T-helper 2 cell (primary cell): ENCODE results near the gene MDM1.

Experiments
- DNase-seq, 5 experiments: peaks; one replicate each; pipeline versions ENCODE4 v3.0.0 to v3.0.0-alpha.2; 2012 to 2022

Gene MDM1

DNA sequence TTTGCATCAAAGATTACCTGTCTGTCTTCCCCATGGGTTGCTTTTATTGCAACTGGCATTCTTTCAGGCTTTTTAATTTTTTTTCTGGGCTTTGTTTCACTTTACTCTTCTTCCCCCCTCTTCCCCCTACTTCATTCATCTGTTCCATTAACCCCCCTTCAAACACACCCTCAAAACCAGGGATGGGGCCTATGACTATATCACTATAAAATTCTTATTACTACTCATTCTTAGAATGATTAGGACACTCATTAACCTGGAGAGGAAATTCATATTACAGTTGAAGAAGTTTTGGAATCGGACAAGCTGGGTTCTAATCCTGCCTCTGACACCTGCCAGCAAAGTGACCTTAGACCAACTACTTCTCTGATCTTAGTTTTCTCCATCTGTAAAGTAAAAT lies 24.8 kb upstream of the MDM1 start:
- DNase-seq = no peak

DNA sequence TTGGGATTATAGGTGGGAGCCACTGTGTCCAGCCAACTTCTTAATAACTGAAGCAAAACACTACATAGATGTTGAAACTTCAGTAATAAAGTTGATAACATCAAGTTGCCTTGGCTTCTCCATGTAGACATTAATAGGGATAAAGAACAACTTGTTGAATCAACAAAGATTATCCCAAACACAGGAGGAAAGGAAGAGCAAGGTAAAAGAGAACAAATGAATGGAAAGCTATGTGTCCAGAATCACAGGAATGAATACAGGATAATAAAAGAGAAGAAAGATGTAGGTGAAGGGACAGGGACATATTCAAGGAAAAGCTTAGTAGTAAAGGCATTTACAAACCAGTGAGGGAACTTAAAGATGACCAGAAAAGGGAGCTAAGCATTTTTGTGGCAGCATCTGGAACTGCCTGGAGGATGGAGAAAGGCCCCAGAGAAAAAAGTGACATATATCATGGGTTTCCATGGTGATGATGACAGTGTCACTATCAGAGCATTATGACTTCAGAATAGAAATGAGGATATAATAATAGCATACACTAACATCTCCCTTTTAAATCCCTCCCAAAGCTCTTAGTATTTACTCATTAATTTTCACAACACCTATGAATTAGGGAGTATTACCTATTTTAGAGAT lies 24.0 kb upstream of the MDM1 start:
- DNase-seq = no peak

DNA sequence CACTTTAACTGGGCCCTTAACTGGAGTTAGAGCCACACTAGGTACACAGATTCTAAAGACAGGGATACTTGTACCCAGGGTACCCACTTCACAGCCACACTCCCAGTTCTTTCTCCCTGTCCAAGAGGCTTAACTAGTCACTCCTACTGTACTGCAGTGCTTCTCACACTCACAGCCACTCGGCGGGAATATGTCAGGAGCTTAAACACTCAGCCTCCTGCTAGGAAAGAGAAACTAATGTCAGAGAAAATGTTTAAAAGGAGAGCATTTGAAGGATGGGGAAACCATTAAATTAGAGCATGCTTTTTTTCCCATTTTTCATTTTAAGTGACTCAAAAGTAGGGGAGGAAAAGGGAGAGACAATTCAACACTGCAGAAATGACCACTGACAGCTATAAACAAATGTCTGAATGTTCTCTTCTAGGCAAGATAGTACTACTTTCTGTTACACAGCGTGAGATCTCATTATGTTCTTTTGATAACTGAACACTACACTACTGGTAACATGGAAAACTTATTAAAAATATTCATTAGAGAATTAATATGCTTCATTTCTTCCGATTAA lies 22.9 kb upstream of the MDM1 start:
- no peak for DNase-seq

DNA sequence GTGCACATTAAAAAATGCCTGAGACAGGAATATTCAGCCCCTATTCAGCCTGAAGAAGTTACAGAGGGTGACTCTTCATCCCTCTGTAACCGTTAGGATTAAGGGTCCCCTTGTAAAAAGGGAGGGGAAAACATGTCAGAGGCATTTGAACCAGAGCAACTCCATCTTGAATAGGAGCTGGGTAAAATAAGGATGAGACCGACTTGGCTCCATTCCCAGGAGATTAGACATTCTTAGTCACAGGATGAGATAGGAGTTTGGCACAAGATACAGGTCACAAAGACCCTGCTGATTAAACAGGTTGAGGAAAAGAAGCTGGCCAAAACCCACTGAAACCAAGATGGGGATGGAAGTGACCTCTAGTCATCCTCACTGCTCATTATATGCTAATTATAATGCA lies 19.9 kb upstream of the MDM1 start:
- DNase-seq = no peak

DNA sequence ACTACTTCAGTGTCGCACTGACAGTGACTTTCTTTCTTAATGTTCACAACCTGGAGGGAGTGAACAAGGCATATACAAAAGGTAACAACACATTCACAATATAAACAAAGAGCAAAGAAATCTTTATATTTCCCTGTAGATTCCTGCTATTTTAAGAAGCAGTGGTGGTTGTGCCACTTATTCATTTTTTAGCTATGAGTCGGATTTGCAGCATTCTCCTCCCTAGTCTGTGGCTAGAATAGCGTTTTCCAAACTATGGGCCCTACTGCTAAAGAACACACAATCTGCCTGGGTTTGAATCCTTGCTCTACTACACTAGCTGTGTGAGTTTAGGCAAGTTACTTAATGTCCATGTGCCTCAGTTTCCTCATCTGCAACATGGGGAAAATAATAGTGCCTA lies 18.6 kb upstream of the MDM1 start:
- no peak for DNase-seq

DNA sequence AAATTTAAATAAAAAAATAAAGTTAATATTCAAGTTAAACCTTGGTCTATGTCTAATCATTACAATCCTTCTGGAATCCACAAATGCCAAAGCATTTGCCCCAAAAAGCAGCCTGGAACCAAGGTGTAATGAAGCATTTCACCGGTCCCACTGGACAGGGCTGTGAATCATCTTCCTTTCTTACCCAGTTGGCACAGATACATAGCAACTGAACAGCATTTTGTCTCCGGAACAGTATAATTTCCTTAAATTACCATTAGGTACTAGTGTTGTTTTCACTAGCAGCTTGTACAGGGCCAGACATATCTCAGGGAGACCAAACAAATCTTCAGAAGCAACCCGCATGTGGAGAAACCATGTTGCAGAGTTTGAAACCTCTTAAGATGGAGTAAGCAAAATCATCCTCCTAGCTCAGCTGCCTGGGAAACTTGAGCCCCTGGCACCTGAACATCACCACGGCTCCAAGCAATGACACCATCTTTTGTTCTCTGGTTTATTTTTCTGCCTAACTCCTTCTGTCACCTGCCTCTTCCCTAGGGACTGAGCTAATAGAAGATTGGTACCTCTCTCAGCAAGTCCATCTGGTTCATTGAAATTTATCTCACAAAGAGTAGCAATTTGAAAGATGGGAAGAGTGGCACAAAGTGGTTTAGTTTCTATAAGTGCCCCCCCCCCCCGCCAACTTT lies 17.9 kb upstream of the MDM1 start:
- no peak for DNase-seq

DNA sequence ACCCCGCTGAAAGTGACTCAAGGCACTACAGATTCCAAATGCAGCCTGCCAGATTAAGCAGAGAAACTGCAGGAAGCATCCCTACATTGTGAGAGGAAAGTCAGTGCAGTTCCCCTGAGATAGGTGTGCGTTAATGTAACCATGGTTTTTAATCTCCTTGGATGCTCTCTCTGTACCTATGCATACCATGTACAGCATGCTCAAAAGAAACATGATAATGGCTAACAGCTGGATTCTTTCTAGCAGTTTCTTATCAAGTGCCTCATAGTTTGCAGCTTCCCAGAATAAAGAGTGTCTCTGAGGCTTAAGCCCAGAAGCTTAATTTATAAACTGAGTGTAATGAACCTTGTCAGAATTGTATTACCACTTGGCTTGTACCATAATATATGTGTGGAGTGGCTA lies 17.1 kb upstream of the MDM1 start:
- DNase-seq = no peak

DNA sequence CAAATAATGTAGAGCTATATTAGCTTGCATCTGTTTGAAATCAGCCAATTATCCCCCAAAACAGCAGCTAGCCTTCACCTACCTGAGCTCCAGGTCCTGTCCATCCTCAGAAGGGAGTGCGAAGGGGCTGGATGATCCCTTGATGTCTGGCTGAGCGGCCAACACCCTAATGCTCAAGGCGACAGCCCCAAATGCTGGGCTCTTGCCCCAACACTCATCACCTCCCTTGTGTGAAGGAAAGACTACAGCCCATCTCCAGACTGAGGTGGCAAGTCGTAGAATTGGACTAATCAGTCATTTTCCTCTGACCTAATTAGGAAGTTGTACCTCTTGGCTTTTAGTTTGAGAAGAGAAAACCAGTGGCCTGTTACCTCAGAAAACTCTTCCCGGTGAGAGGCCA lies 16.3 kb upstream of the MDM1 start:
- no peak for DNase-seq

DNA sequence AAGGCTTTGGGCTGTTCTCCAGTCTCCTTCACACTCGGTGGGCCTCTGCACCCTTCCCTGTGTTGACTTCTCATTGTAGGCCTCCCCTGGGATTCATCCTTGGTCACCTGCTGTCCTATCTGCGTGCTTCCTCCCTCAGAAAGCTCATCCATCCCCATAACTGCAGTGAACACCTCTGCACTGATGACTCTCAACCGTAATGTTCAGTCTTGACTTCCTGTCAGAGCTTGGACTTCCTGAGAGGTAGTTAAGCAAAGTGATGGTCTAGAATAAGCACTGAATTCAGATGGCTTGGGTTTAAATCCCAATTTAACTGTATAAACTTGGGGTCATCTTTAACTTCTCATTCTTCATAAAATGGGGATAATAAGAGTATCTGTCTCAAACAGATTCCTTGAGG lies 13.6 kb upstream of the MDM1 start:
- DNase-seq = no peak

DNA sequence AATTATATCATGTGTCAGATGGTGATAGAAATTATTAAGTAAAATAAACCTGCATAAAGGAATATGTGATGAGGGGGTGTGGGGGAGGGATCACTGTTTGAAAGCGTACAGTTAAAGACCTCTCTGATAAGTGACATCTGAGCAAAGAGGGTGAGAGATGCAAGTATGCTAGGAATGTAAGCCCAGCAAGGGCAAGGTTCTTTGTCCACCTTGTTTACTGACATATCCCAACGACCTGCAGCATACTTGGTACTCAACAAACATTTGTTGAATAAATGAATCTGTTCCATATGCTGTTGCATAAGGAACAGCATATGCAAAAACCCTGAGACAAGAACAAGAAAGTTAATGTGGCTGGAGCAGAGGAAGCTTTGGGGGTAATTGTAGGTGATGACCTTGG lies 12.0 kb upstream of the MDM1 start:
- DNase-seq = no peak

DNA sequence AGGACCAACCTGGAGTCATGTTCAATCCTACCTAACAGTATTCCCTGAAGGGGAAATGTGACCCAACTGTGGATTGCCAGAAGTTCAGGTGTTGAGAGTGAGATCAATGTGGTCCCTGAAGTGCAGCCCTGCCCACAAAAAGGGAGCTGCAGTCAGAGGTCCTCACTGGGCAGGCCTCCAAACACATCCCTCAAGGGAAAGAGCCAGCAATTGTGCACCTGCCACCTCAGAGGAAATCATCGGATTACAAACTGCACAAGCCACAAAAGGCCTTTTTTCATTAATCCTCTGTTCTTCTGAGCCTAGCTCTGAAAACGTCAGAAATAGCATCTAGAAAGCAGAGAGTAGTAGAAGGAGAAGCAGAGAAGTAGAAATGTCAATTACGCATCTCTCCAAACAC lies 10.8 kb upstream of the MDM1 start:
- DNase-seq = no peak

DNA sequence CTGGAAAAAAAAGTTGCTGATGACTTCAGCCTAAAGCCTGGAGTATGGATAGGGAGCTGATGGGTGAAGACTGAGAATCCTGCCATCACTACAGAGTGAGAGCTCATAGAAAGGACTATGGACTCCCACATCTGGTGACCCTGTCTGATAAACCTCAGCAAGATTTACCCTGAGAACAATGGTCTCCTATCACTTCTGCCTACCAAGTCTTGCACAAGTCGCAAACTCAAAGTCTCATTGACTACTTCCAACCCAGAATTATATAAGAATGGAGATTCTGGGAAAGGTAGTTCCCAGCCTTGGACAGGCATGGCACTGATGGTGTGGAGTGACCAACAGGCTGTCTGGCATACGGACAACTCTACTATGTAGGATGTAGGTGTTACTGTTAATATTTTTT lies 9.7 kb upstream of the MDM1 start:
- DNase-seq = no peak

DNA sequence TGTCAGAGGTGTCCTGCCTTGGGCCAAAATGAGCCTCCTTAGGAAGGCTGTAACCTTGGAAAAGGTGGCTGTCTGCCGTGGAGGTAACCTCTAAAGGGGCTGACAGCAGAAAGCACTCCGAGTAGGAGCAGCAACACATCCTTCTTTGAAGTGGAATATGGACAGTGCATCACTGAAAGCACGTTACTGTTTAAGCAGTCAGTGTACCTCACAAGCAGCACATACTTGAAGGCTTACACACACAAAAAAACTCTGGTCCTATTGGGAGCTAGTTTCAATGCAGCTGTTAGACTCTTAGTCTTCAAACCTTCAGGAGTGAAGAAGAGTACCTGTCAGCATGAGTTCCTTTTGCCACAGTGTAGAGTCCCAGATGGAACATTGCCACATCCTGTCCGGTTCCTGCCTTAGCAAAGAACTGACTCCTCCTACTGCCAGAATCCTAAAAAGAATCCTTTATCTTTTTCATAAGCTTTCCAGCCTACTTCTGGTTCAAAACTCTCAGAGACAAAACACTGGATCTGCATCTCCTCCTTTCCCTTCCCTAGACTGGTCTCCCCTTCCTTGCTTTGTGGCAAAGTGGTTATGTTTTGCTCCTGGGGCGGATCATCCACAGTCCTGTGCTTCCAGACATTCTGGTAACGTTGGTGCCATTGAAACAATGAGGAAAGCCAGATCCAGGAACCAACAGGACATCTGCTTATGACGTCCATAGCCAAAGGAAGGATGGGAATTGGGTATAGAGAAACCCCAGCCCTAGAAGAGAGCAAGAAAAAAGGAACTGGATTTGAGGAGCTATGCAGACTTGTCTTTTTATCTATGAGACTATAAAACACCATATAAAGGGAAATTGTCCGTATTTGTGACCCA lies 8.5 kb upstream of the MDM1 start:
- DNase-seq = no peak

DNA sequence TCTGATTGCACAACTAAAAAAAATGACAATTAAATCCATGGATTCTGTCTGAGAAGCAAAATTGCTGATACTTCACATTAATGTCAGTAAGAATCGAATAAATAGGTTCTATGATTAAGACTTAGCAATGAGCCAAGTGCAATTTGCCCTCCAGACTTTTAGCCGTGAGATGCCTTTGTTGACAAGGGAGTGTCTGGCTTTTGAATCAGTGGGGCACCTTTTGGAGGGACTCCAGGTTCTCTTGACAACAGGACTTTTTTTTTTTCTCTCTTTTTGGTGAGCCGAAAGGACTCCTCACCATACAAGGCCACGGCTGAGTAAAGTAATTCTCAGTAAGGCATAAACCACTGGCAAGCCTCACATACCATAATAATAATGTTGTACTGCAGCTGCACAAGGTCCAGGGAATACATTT lies 4.7 kb upstream of the MDM1 start:
- no peak for DNase-seq

DNA sequence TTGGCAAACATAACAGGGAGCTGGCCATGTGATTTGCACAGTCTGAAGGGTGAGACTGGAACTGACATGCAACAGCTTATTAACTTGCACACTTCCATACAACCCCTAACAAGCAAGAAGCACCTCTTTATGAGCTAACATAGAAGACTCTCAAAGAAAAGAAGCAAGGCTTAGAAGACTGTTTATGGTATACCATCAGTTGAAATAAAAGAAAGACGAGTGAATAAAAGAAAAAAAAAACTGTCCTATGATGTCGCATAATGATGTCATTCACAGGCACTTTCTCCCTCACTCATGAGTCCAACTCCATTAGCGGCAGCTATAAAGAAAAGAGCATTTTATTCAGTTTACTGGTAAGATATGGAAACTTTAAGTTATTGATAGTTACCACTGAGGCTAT lies 3.3 kb upstream of the MDM1 start:
- no peak for DNase-seq

DNA sequence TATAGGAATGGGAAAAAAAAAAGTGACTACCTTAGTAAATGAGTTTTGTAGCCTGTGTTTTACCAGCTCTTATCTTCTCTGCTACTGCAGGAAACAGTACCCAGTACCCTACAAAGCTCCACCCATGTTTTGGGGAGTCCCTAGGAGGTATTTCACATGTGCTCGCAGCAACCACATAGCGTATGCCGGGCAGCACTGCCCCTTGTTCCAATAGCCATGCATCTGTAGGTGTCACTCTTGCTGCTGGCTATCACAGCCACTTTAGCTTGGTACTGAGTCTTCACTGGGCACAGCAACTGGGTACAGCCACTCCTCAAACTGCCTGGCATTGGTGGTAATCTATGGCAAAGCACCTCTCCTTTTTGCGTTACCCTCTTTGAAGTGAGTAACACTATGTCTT lies 2.0 kb upstream of the MDM1 start:
- peak in 1 of 5 experiments; percentile 53 for DNase-seq

DNA sequence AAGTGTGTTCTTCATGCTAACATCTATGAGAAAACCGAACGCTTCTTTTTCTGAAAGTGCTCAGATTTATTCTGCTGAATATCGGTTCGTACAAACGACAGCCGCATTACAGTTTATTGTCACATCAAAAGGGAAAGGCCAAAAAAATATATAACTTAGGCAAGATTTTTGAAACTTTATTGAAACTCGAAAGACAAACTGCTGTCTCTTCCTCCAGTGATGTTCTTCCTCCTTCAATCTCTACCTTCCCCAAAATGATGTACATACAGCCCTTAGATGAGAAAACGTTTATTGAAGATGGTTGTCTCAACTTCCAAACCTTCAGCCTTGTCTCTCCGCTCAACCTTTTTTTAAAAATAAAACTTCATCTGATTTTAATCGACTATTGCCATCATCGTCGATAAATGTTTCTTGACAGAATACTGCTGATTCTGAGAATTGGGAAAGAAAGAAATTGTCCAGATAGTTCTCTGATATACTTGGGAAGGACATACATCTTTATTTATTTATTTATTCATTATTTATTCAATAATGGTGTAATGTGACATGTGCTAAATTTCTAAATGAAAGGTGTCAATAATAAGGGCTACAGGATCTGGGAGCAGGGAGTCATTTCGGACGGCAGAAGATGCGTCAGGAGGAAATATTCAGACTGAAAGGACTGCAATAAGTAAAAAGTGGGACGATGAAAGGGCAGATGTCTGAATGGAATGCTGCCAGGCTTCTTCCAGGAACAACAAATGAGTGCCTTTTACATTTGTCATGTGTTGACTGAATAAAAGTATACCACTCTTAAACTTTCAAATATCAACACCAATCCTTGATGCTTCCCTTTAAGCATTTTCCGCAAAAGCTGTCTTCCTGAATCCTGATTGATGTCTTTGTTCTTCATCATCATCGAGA lies 817 bp upstream of the MDM1 start:
- DNase-seq = no peak

DNA sequence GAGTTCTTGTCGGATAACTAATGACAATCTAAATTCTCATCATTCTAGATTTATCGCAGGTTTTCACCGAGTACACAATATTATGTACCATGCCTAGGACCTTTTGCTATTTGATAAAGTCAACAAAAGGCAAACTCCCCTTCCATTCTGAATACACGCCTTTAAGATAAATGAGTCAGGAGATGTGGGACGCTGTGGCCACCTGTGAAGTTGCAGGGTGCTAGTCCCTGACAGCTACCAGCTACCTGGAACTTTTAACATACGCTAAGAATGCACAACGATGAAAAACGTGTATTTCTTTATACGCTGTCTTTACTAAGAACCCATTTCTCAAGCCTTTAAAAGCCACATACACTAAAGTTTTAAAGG lies 678 bp downstream of the MDM1 start:
- DNase-seq = peak in 1 of 5 experiments; percentile 19

DNA sequence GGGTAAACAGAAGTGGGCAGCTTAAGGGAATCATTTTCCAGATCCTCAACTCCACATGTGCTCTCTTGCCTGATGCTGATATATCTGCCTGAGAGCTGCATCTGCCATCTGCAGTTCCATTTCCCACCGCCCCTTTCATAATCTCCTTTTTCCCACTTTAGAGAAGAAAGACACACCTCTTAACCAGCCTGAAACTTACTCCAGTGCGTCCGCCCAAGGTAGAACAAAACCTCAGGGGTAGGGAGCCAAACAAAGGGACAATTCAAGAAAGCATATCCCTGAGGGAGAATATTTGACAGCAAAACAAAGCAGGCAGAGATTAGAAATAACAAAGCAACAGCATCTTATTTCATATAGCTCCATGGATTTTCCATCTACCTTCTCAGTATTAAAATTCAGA lies 4.3 kb downstream of the MDM1 start:
- DNase-seq = no peak

DNA sequence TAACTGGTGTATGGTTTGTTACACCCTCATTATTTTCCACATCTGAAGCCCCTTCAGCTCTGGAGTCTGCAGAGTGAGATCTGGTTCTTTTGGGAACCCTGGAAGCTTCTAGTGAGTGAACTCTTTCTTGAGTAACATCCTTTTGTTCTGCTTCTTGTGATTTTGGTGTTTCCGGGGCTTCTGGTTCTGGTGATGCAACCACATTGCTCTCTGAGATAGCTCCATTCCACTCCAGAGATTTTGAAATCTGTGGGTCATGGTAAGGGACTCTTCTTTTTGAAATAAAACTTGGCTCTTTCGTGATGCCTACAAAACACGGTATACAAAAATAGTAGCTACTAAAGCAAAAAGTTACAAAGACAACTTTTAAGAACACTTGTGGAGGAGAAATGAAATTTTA lies 5.4 kb downstream of the MDM1 start:
- no peak for DNase-seq

DNA sequence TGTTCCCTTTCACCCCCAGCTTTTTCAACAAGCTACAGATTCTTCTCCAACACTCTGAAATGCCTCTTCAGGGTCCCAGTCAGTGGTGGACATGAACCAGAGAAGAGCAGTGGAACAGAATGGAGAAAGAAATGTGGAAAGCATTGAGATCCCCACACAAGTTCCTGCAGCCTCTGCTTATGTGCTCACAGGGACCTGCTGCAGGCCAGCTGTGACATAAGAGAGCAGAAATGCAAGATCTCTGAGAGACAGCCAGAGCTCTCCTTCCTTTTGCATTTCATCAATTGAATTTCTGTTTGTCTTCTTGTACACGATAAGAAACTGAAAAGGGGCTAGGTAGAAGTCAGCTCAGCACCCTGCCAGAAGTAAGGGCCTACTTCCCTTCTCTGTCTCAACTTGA lies 6.2 kb downstream of the MDM1 start:
- DNase-seq = no peak

DNA sequence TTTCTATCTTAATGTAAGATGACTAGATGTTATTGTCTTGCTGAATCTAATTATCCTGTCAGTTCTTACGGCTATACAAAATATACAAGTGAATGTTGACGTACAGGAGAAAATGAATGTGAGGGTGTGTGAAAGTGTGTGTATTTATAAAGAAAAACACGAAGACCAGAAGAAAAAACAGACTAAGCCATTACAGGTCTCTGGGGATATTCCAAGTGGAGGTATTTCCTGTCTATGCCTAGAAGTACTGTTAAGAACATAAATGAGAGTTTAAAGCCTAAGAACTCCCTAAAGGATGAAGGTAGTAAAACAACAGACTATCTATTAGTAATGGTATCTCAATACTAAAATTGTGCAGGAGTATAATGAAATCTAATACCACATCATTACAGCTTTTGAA lies 7.6 kb downstream of the MDM1 start:
- no peak for DNase-seq

DNA sequence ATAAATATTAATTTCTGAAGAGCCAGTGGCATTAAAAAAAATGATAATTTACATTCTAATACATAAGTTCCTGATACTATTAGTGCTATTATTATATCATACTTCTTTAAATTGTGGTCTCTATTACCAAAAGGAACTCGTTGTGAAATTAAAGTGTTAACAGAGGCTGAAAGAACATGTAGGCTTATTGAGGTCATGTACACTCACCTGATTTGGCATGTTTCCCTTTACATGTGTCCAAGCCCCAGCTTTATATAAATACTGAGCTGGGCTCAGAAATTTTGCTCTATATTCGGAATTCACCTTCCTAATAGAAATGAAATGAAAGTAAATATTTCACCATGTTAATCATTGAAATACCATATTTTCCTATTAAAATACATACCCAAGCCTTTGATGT lies 11.0 kb downstream of the MDM1 start:
- DNase-seq = no peak
